Measurements from ENCODE around the gene MROH2B. TPM values are rescaled to one million over a fixed set of nuclear protein-coding genes. Genes with fewer than 3 reads are reported as not detected.
A peak's percentile ranks its signal among the peaks of the same experiment; 100 is the strongest.

The MROH2B gene
- total RNA-seq, 1 donor from 2014 or later: not detected

DNA sequence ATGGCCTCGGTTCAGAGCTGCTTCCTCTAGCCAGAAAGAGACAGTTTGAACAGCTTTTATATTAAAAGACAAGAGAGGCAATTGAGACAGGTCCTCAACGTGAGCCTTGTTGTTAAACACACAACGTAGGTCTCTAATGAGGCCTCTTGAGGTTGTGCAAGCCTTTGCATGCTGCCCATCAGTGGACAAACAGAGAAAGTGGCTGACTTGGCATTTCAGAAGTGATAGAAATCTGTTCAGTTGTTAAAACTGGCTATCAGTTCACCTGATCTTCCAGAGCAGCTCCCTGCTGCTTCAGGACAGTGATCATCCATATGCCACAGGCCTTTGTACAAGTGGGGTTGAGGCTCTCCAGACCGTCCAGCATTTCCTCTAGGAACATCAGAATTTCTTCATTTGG, 58.8 kb downstream of the MROH2B start:
- H3K36me3 ChIP-seq (ENCODE audit: control insufficient read depth, insufficient read depth, low read length): no peaks in the 10 kb centered on the region
- H3K4me3 ChIP-seq (ENCODE audit: low read depth, low read length): no peak overlapping the region
- DNase-seq (ENCODE audit: low read depth) (no peak), FAIRE-seq (no peak)
- H3K27me3 ChIP-seq (ENCODE audit: control insufficient read depth, insufficient read depth, low read length): no peaks in the 10 kb centered on the region
- TF ChIP-seq CTCF (IDR thresholded peaks at IDR 0.05; ENCODE audit: insufficient read depth, low read length, severe bottlenecking): no peak

GRCh38 chr5:41010572-41010971, 60.6 kb downstream of the MROH2B start:
- DNase-seq (ENCODE audit: low read depth) (no peak), FAIRE-seq (no peak)
- H3K36me3 ChIP-seq (ENCODE audit: control insufficient read depth, insufficient read depth, low read length): no peaks in the 10 kb centered on the region
- no peaks in the 10 kb centered on the region for H3K27me3 ChIP-seq (ENCODE audit: control insufficient read depth, insufficient read depth, low read length)
- TF ChIP-seq CTCF (IDR thresholded peaks at IDR 0.05; ENCODE audit: insufficient read depth, low read length, severe bottlenecking): no peak
- H3K4me3 ChIP-seq (ENCODE audit: low read depth, low read length): no peak overlapping the region

- Histone ChIP-seq H3K27me3 (ENCODE audit: control insufficient read depth, insufficient read depth, low read length) (no peaks in the 10 kb centered on the region), H3K4me3 (ENCODE audit: low read depth, low read length) (no peak overlapping the region), H3K36me3 (ENCODE audit: control insufficient read depth, insufficient read depth, low read length) (no peaks in the 10 kb centered on the region)
- TF ChIP-seq CTCF (IDR thresholded peaks at IDR 0.05; ENCODE audit: insufficient read depth, low read length, severe bottlenecking): no peak
- FAIRE-seq: no peak
- peak; percentile 80 for DNase-seq (ENCODE audit: low read depth)
Measured at GRCh38 chr5:41009232-41009631, 61.9 kb downstream of the MROH2B start.

DNA sequence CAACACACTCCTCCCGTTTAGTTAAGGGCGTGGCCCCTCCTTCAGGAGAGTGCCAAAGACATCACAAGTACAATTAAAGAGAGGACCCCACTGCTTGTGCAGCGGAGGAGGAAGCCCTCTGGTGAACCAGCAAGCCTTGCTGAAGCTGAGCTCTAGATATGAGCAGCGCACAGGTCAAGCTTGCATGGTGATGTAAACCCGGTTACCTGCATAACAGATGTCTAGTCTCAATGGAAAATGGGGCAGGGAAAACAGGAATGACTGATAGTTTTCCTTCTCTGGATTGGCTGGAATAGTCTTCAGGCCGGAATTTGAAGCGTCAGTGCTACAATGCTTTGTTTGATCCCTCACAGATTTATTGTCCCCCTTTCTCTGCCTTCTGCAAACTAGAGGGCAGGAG, 66.2 kb downstream of the MROH2B start:
- DNase-seq (ENCODE audit: low read depth): no peak
- no peak for TF ChIP-seq CTCF (IDR thresholded peaks at IDR 0.05; ENCODE audit: insufficient read depth, low read length, severe bottlenecking)
- no peaks in the 10 kb centered on the region for H3K36me3 ChIP-seq (ENCODE audit: control insufficient read depth, insufficient read depth, low read length)
- H3K4me3 ChIP-seq (ENCODE audit: low read depth, low read length): no peak overlapping the region
- no peak for FAIRE-seq
- no peaks in the 10 kb centered on the region for H3K27me3 ChIP-seq (ENCODE audit: control insufficient read depth, insufficient read depth, low read length)

- no peak for TF ChIP-seq CTCF (IDR thresholded peaks at IDR 0.05; ENCODE audit: insufficient read depth, low read length, severe bottlenecking)
- FAIRE-seq: no peak
- no peak for DNase-seq (ENCODE audit: low read depth)
- no peaks in the 10 kb centered on the region for H3K27me3 ChIP-seq (ENCODE audit: control insufficient read depth, insufficient read depth, low read length)
- no peak overlapping the region for H3K4me3 ChIP-seq (ENCODE audit: low read depth, low read length)
- H3K36me3 ChIP-seq (ENCODE audit: control insufficient read depth, insufficient read depth, low read length): no peaks in the 10 kb centered on the region
Measured at GRCh38 chr5:41003670-41004376, 67.3 kb downstream of the MROH2B start.

DNA sequence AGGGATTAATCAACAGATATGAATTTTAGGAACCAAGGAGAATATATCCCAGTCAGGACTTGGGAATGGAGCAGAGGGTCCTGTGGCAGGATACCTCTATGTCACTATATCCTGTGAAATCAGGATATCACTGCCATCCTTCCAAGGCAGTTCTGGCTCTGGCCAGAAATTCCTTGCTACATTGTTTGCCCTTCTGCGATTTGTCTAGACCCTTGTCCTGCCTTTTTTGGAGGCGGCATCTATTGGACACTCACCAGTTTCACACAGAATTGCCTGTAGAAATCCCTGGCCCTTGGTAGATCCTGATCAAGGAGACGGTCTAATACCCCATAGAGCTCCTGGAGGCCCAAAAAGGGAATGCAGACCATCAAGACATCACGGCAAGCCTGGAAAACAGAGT, 71.2 kb downstream of the MROH2B start:
- no peaks in the 10 kb centered on the region for H3K27me3 ChIP-seq (ENCODE audit: control insufficient read depth, insufficient read depth, low read length)
- no peak overlapping the region for H3K4me3 ChIP-seq (ENCODE audit: low read depth, low read length)
- FAIRE-seq (peak; percentile 36), DNase-seq (ENCODE audit: low read depth) (no peak)
- no peak for TF ChIP-seq CTCF (IDR thresholded peaks at IDR 0.05; ENCODE audit: insufficient read depth, low read length, severe bottlenecking)
- H3K36me3 ChIP-seq (ENCODE audit: control insufficient read depth, insufficient read depth, low read length): no peaks in the 10 kb centered on the region
